ENCODE data around the gene HECA.

HECA gene

DNA sequence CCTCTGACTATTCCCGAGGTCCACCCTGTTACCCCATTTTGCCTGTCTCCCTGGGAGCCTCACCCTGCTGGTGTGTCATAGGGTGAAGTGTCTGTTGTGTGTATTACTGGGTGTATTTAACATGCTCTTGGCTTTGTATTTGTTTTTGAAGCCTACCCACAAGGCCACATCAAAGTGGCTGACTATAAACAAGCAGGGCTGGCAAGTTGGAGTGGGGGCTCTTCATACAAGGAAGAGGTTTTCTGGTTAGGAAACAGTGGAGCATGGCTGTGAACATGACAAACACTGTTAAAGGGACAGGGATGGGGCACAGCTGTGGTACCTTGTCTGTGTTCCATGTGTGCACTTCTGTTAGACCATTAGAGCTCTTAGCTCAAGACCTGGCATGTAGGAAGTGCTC lies 26.3 kb downstream of the HECA start:
- DNase-seq (ENCODE audit: low spot score) = no peak

DNA sequence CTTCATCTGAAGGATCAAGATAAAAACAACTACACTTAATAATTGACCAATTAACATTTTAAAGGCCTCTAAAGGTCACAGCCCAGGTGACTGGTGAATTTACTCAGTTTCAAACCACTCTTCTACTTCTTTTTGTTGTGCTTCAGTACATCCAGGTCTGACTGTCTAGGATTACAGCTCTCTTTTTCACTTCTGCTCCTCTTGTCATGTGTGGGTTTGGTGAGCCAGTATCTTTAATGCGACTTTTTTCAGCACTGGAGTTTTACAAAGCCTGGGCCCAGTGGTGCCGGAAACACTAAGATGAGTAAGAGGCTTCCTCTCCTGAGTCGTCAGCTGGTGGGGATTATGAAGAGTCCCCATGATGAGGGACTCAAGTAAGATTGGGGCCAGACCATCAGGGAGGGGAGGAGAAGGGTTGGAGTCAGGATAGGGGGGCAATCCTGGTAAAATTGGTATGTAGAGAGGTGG lies 27.0 kb downstream of the HECA start:
- no peak for DNase-seq (ENCODE audit: low spot score)

- DNase-seq (ENCODE audit: low spot score) = no peak
Measured at GRCh38 chr6:139164001-139164400, 29.1 kb downstream of the HECA start.

GRCh38 chr6:139165324-139165723 lies 30.4 kb downstream of the HECA start:
- no peak for DNase-seq (ENCODE audit: low spot score)

- no peak for DNase-seq (ENCODE audit: low spot score)
Measured at GRCh38 chr6:139166238-139166955, 31.5 kb downstream of the HECA start.

- no peak for DNase-seq (ENCODE audit: low spot score)
Measured at GRCh38 chr6:139166956-139167313, 32.1 kb downstream of the HECA start.

DNA sequence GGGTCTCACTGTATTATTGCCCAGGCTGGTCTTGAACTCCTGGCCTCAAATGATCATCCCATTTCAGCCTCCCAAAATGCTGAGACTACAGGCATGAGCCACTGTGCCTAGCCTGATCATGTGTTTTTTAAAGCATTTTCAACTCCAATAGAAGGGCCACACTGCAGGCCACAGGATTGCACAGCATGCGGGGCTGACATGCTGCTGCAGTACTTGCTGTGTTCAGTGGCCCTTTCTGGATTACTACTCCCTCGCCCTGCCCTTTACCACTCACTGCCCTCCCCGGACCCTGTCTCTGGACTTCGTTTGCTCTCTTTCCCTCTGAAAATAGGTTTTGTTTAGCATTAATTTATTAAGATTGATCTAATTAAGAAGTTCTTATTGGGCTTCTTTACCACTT lies 37.3 kb downstream of the HECA start:
- no peak for DNase-seq (ENCODE audit: low spot score)

- DNase-seq (ENCODE audit: low spot score) = no peak
Measured at GRCh38 chr6:139172567-139172966, 37.7 kb downstream of the HECA start.

DNA sequence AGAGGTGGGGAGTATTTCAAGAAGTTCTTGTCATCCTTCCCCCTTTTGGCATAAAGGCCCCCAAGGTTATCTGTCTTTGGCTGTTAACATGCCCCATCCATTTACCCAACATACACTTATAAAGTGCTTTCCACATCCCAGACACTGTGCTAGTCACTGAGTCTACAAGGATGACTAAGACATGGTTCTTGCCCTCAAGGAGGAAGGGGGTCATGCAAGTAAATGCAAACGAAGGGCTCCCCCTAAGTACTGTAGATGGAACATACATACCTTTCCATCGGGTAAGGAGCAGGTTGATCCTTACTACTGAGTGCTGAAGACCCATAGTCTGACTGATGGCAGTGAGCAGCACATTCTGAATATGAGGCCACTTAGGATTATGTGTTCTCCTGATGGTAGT lies 38.3 kb downstream of the HECA start:
- DNase-seq (ENCODE audit: low spot score) = peak; percentile 25

DNA sequence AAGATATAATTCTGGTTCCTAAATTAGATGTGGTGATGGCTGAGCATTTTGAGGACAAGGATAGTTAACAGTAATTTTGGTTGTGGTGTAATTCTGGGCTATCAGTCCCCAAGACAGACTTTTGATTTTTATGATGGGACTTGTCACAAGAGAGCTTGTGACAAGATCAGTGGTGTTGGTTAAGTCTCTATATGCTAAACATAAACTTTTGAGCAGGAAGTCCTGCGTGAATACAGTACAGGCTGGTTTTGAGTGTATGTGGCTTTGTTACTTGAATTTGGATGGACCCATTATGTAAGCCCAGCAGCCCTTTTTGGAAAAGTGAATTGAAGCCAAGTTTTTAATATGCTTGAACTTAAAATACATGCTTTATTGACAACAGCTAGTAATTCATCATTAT lies 38.9 kb downstream of the HECA start:
- no peak for DNase-seq (ENCODE audit: low spot score)

- no peak for DNase-seq (ENCODE audit: low spot score)
Measured at GRCh38 chr6:139174961-139175360, 40.1 kb downstream of the HECA start.

GRCh38 chr6:139175389-139175948 lies 40.6 kb downstream of the HECA start:
- no peak for DNase-seq (ENCODE audit: low spot score)

- DNase-seq (ENCODE audit: low spot score) = no peak
Measured at GRCh38 chr6:139181236-139181635, 46.4 kb downstream of the HECA start.

GRCh38 chr6:139184047-139184446 lies 49.2 kb downstream of the HECA start:
- DNase-seq (ENCODE audit: low spot score) = no peak

DNA sequence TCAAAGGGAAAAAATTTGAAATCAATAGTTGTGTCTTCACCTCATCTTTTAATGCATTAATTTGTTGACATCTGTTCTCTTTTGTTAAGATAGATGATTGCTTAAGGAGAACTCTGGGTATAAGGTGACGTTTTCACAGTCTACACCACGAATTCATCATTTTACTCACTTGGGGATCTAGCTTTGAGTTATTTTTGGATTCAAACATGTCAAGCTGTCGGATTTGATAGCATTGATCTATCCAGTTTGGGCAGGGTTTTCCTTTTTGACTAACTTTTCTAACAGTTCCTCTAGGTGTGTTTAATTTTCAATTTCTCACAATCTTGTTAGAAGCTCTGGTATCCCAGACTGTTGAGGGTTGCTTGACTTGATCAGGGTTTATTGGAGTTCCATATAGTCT lies 49.6 kb downstream of the HECA start:
- DNase-seq (ENCODE audit: low spot score) = no peak

- no peak for DNase-seq (ENCODE audit: low spot score)
Measured at GRCh38 chr6:139186242-139186641, 51.4 kb downstream of the HECA start.

DNA sequence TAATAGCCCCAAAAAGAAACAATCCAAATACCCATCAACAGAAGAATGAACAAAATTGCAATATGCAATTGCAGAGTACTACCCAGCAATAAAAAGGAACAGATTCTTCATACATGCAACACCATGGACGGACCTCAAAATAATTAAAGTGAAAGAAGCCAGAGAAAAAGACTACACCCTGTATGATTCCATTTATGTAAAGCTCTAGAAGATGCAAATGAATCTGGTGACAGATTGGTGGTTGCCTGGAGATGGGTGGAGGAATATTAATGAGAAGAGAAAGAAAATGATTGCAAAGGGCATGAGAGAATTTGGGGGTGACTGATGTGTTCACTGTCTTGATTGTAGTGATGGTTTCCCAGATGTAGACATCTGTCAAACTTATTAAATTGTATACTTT lies 51.8 kb downstream of the HECA start:
- no peak for DNase-seq (ENCODE audit: low spot score)

DNA sequence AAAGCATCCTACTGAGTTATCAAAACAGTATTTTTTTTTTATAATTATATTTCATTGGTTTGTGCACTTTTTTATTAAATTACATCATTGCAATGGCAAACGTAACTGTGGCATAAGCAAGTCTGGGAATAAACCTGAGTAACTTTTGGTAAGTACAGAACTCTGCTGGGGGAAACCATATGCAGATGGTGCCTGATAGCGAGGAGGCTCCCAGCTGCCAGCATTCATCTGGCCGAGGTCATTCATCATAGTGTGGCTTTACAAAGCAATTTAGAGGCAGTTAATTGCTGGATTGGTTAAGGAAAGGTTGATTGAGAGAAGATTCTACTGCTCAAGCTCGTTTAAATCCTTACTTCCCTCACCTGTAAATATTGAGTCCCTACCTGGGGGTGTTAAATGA lies 52.6 kb downstream of the HECA start:
- DNase-seq (ENCODE audit: low spot score) = no peak

DNA sequence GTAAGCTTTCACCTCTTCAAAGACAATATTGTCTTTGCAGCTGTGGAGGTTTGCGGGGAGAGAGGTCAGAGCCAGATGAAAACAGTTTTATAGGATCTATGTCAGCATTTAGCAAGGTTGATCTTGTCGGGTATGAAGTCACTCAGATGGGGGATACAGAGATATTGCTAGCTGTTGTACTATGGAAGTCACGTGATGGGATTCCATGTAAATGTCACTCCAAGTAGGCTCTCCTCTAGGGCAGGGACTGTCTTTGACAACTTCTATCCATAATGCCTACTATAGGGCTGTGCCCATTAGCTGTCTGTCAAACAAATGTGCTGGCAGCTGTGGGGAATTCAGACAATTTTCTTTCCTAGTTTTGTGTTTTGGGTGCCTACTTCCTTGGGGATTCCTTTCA lies 54.8 kb downstream of the HECA start:
- no peak for DNase-seq (ENCODE audit: low spot score)

GRCh38 chr6:139194740-139195139 lies 59.9 kb downstream of the HECA start:
- no peak for DNase-seq (ENCODE audit: low spot score)

GRCh38 chr6:139198529-139199288 lies 63.8 kb downstream of the HECA start:
- DNase-seq (ENCODE audit: low spot score) = no peak

- DNase-seq (ENCODE audit: low spot score) = no peak
Measured at GRCh38 chr6:139201378-139201777, 66.5 kb downstream of the HECA start.

- DNase-seq (ENCODE audit: low spot score) = no peak
Measured at GRCh38 chr6:139204978-139205377, 70.1 kb downstream of the HECA start.
